ENCODE data around the gene NECTIN2. TPM values are rescaled to one million over a fixed set of nuclear protein-coding genes. Genes with fewer than 3 reads are reported as not detected.

The NECTIN2 gene
- total RNA-seq, 1 experiment from 2014 or later: 96.3 TPM

GRCh38 chr19:44890366-44891015 lies 44.4 kb downstream of the NECTIN2 start (continued):
- TF ChIP-seq RAD21 (IDR thresholded peaks at IDR 0.05; ENCODE audit: low read depth) (no peak), EZH2 (IDR thresholded peaks at IDR 0.05) (no peak), ELF1 (IDR thresholded peaks at IDR 0.05; ENCODE audit: borderline replicate concordance, low read depth) (peak; percentile 92; the same call in 1 of the 2 replicates), CEBPB (IDR thresholded peaks at IDR 0.05; ENCODE audit: low read depth) (no peak)

GRCh38 chr19:44891016-44891882 lies 45.2 kb downstream of the NECTIN2 start, which contains the start of gene TOMM40:
TOMM40 (plus strand) TSS chr19:44891254; CDS start chr19:44891416, 162 bp downstream.
- no peak for DNase-seq (ENCODE audit: low read depth, low spot score)
- no TSS peak for BruUV-seq (replicated peaks)
- Histone ChIP-seq H2AFZ (ENCODE audit: low read depth, low read length, poor library complexity, severe bottlenecking) (no peak within 1 kb of the TSS), H3K4me2 (ENCODE audit: low read length) (peak within 1 kb of the TSS; percentile 99), H3K36me3 (ENCODE audit: control insufficient read depth in 1 of 2, insufficient read depth in 2 of 2, low read length in 2 of 2) (peaks cover 10 to 45% of the 10 kb centered on the region in 2 experiments), H4K20me1 (ENCODE audit: insufficient read depth) (peaks cover 6% of the 10 kb centered on the region; the same call in 1 of the 2 replicates), H3K9ac (ENCODE audit: low read length) (peak within 1 kb of the TSS; percentile 97), H3K79me2 (ENCODE audit: insufficient read depth, low read length) (peaks cover 52% of the 10 kb centered on the region), H3K9me3 (ENCODE audit: control insufficient read depth in 1 of 2, insufficient read depth in 1 of 2, low read depth in 1 of 2, low read length in 2 of 2) (no peaks in the 10 kb centered on the region), H3K4me3 (replicated peaks in 1 of 2; ENCODE audit: low read depth in 1 of 2, low read length in 2 of 2) (peak within 1 kb of the TSS; percentile 79 to 99), H3K9me2 (ENCODE audit: insufficient read depth) (no peaks in the 10 kb centered on the region), H3K27me3 (ENCODE audit: insufficient read depth, low read length) (no peaks in the 10 kb centered on the region), H3K4me1 (ENCODE audit: control insufficient read depth in 1 of 2, insufficient read depth in 2 of 2, low read length in 2 of 2) (peaks cover 12 to 20% of the 10 kb centered on the region in 2 experiments), H3K27ac (ENCODE audit: low read depth, low read length) (peak within 1 kb of the TSS; percentile 94)
- intact Hi-C loops (cut with micrococcal nuclease): no loop called here
- ChIA-PET CTCF (interaction anchor here (1.1 to 1.6 kb wide), 5 partner anchors 14 to 321 kb away, joined by 3 to 7 read pairs (median 5); partner anchors contain the start of gene NECTIN2), POLR2A (interaction anchor here (0.6 to 1.6 kb wide), 8 partner anchors 9 to 248 kb away, joined by 4 to 6 read pairs (median 4); partner anchors contain the start of genes NECTIN2 and PVR), RAD21 (ENCODE audit: low non-redundant PET in 1 of 2, low total read pairs in 2 of 2, uncharacterized antibody in 2 of 2, unreplicated experiment in 2 of 2) (no interaction called here)
- no peak; the same call in 1 of the 2 replicates for ATAC-seq
- TF ChIP-seq SP1 (IDR thresholded peaks at IDR 0.05; ENCODE audit: low read depth) (peak; percentile 99), FOSL1 (IDR thresholded peaks at IDR 0.05; ENCODE audit: low read depth) (no peak), POLR2AphosphoS5 (IDR thresholded peaks at IDR 0.05; ENCODE audit: low read depth, low read length) (peak; percentile 54), MAX (IDR thresholded peaks at IDR 0.05) (peak; percentile 81), ZFX (IDR thresholded peaks at IDR 0.05) (peak; percentile 89; the same call in 1 of the 2 replicates)
- TF ChIP-seq, protein P1, sequence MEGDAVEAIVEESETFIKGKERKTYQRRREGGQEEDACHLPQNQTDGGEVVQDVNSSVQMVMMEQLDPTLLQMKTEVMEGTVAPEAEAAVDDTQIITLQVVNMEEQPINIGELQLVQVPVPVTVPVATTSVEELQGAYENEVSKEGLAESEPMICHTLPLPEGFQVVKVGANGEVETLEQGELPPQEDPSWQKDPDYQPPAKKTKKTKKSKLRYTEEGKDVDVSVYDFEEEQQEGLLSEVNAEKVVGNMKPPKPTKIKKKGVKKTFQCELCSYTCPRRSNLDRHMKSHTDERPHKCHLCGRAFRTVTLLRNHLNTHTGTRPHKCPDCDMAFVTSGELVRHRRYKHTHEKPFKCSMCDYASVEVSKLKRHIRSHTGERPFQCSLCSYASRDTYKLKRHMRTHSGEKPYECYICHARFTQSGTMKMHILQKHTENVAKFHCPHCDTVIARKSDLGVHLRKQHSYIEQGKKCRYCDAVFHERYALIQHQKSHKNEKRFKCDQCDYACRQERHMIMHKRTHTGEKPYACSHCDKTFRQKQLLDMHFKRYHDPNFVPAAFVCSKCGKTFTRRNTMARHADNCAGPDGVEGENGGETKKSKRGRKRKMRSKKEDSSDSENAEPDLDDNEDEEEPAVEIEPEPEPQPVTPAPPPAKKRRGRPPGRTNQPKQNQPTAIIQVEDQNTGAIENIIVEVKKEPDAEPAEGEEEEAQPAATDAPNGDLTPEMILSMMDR (IDR thresholded peaks at IDR 0.05 in 2 of 3, conservative IDR thresholded peaks at IDR 0.05 in 1 of 3; ENCODE audit: borderline replicate concordance in 1 of 3, insufficient read depth in 1 of 3, low read depth in 2 of 3, low read length in 2 of 3): peak in 1 of 3 experiments; percentile 14; a peak in 1 of 6 replicates
